HT1080 (cell line): ENCODE data around the gene LOC128125822. TPM values are rescaled to one million over a fixed set of nuclear protein-coding genes. Genes with fewer than 3 reads are reported as not detected.
"Not testable (repeated sequence)": the region's sequence is repeated elsewhere in the genome, so short reads cannot be mapped to it uniquely, and the experiment has no call there.

ENCODE experiments used
- DNase-seq: peaks from one replicate; pipeline ENCODE4 v3.0.0-alpha.2; 2015; ENCODE audit warnings: low read depth
- small RNA-seq: library from RNA; depleted of rRNA; stranded (forward); fragments of <200 nt; gene quantifications from one replicate; pipeline ENCODE3, GENCODE V24; 2014
- total RNA-seq: library from RNA; depleted of rRNA; stranded (reverse); fragments of >200 nt; shearing (Covaris generic); gene quantifications from 2 replicates; pipeline ENCODE4 v1.2.3, GENCODE V29; 2014; rRNA removed

LOC128125822 gene

DNA sequence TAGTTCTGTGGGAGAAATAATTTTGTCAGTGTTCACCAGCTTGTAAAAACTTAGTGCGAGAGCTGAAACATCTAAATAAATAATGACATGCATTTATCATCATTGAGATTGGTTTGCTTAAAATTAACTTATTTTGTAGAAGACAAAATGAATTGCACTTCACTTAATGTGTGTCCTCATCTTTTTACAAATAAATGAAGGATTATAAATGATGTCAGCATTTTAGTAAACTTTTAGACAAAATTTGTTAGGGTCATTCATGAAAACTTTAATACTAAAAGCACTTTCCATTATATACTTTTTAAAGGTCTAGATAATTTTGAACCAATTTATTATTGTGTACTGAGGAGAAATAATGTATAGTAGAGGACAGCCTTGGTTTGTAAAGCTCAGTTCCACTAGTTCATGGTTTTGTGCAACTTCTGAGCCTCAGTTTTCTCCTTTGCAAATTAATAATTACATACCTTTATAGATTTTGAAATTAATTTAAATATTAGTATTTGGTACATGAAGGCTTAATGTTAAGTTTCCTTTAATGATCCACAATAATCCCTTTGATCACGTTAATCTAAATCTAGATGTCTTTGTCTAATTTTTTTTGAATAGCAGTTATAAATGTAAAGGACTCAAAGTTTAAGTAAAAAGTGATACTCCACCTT, 9.2 kb downstream of the LOC128125822 start:
- DNase-seq, result no peak

DNA sequence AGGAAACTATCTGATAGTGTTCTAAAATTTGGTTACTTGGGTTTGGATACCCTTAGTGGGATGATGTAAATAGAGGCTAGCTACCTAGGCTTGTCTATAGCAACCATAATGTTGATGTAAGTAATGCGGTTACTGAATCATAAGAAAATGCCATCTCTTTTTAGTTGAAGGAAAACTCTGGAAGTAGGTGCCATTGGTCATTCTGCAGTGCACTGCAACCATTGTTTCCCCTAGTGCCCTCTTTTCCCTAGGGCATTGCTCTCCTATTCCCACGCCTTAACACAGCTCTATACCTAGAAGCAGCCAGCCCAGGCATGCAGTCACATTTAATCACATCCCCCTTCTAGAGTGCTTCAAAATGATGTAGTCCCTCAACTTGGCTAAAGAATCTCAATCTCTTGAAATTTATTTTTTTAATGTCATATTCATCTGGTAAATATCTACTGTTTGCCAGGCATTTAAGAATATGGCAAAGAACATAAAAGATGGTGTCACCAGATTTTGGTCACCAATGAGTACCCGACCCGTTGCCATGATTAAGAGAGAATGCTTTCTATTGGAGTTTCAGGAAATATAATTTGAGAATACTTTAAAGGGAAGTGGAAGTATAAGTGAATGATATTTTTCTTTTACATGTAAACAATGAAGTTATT, 10.4 kb downstream of the LOC128125822 start:
- DNase-seq, result no peak

- DNase-seq, result no peak
These were observed 11.8 kb downstream of the LOC128125822 start for GRCh38 chr6:63584125-63584514.

DNA sequence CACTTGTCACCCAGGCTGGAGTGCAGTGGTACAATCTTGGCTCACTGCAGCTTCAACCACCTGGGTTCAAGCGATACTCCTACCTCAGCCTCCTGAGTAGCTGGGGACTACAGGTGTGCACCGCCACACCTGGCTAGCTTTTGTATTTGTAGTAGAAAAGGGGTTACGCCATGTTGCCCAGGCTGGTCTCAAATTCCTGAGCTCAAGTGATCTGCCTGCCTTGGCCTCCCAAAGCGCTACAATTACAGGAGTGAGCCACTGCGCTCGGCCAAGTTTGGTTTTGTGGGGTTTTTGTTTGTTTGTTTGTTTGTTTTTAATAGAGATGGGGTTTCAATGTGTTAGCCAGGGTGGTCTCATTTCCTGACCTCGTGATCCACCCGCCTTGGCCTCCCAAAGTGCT, 12.3 kb downstream of the LOC128125822 start:
- DNase-seq, result no peak

GRCh38 chr6:63585652-63586051, 13.4 kb downstream of the LOC128125822 start:
- not testable (repeated sequence) for DNase-seq

DNA sequence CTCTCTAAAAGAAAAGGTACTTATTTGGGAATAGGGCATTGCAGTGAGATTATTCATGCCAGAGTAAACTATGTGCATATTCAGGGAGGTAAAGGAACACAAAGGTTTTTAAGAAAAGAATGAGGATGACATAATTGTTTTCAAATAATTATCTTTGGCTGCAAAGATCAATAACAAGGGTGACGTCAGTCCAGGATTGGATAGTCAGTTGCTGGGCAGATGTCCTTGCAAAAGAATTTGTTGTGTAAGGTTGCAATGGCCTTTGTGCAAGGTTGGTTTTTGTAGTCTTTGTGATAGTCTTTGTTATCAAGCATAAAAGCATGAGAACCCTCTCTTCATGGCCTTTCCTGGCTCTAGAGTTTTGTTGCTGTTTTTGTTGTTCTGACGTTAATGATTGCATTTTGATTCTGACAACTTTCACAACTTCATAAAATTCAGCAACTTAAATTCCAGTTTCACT, 17.7 kb downstream of the LOC128125822 start:
- DNase-seq, result no peak

DNA sequence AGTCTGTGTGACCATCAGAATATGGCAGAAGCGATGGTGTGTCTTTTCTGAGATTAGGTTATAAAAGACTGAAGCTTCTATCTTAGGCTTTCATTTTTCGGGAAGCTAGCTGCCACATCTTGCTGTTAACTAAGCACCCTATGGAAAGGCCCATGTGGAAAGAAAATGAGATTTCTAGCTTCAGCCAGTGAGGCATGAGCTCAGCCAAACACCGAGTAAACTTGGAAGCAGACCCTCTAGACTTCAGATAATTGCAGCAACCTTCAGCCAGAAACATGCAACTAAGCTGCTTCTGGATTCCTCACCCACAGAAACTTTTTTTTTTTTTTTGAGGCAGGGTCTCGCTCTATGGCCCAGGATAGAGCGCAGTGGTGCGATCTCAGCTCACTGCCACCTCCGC, 20.6 kb downstream of the LOC128125822 start:
- DNase-seq, result no peak

- DNase-seq, result peak; percentile 5
These were observed 25.1 kb downstream of the LOC128125822 start for GRCh38 chr6:63597141-63598048.

DNA sequence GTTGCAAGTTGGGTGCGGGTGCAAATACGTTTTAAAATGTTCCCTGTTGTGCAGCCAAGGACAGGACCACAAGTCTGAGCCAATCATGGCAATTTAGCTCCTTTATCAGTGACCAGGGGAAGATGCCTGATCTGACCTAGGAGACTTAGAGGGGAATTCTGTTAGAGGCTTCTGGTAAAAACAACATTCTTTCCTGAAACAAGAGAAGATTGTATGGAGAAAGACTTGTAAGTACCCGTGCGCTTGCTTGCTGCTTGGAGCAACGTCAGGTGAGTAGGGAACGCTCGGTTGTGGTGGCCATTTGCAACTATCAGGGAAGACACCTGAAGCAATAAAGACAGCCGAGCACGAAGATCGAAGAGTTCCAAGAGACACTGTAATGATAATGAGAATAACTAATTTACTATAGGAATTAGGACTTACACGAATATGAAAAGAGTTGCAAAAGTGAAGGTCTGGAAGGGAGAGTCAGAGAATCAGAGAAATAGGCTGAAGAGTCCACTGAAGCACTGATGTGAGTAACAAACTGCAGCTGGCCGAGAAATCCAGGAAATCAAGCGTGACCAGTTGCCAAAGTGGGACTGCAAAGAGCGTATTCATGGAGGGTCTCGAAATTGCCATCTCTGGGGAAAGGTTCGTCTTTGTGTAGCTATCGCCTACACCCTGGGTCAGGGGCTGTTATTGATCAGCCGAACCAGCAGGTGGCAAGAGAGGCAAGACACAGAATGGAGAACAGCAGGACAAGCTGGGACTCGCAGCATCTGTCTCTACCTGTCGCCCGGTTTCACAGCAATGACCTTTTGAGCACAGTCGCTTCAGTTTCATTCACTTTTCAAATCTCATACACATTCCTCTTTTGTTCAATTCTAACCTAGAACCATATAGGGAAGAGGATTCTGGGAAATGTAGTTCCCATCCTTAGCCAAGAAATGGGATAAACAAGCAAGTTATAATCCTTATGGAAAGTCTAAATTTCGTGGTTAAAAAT, 26.1 kb downstream of the LOC128125822 start:
- peak; percentile 70 for DNase-seq

- no peak for DNase-seq
These were observed 27.0 kb downstream of the LOC128125822 start for GRCh38 chr6:63599243-63599642.

- no peak for DNase-seq
These were observed 27.9 kb downstream of the LOC128125822 start for GRCh38 chr6:63600136-63600535.

DNA sequence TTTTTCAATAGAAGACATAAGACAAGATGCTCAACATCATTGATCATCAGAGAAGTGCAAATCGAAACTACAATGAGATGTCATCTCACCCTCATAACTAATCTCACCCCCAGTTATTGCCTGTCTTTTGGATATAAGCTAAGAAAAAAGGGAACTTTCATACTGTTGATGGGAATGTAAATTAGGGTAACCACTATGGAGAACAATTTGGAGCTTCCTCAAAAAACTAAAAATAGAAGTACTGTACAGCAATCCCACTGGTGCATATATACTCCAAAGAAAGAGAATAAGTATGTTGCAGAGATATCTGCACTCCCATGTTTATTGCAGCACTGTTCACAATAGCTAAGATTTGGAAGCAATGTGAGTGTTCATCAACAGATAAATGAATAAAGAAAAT, 37.0 kb downstream of the LOC128125822 start:
- DNase-seq, result no peak

DNA sequence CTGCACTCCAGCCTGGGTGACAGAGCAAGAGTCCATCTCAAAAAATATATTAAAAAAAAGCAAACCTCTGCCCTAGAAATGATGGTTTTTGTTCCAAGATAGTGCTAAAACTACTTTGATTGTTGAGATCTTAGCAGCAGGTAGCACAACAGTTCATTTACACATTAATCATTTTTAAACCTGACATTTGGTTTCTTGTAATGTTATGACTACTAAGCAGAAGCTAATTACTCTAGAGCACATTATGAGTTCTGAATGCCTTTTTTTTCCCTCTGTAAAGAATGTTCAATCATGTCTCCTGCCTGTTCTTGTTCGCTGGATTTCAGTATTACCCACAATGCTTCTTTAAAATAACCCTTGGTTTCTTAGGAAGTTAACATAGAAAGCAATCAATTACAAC, 38.7 kb downstream of the LOC128125822 start:
- no peak for DNase-seq

- no peak for DNase-seq
These were observed 39.3 kb downstream of the LOC128125822 start for GRCh38 chr6:63611560-63611959.

GRCh38 chr6:63615590-63615989, 43.3 kb downstream of the LOC128125822 start:
- no peak for DNase-seq

Small RNA genes within 50 kb of the gene (small RNA-seq; reads per million reads assigned to genes)
- not detected for gene AL513043.1

Other genes starting within 250 kb of the LOC128125822 start
- gene PTP4A1, start within 50 bp of the LOC128125822 start, total RNA-seq, result 15.8 and 42.8 TPM in 2 replicates
- gene PHF3, start 63.3 kb downstream of the LOC128125822 start, total RNA-seq, result 37.6 and 39.9 TPM in 2 replicates